Stimulated activated CD8-positive, alpha-beta memory T cell treated with anti-CD3 and anti-CD28 coated beads, Interleukin-4, amount 100 ng/mL, for 24 hours (primary cell): ENCODE data around the gene MGAT3.
"Not testable (repeated sequence)": the region's sequence is repeated elsewhere in the genome, so short reads cannot be mapped to it uniquely, and the experiment has no call there.

Source experiments
- DNase-seq: peaks from one replicate; pipeline ENCODE4 v3.0.0-alpha.2; 2020; ENCODE audit warnings: low read depth

The MGAT3 gene

GRCh38 chr22:39514373-39514973 lies 57.7 kb downstream of the MGAT3 start:
- DNase-seq = no peak

- DNase-seq = no peak
Measured at GRCh38 chr22:39515266-39516050, 58.6 kb downstream of the MGAT3 start.

GRCh38 chr22:39517470-39517869 lies 60.7 kb downstream of the MGAT3 start:
- no peak for DNase-seq

GRCh38 chr22:39518144-39518786 lies 61.5 kb downstream of the MGAT3 start:
- no peak for DNase-seq

GRCh38 chr22:39518996-39519680 lies 62.3 kb downstream of the MGAT3 start:
- DNase-seq = no peak

- DNase-seq = peak; percentile 92
Measured at GRCh38 chr22:39519681-39520225, 62.9 kb downstream of the MGAT3 start.

- peak; percentile 81 for DNase-seq
Measured at GRCh38 chr22:39520226-39521105, 63.7 kb downstream of the MGAT3 start, which contains the start of gene ATF4. Gene ATF4, plus strand, starts transcription at chr22:39520562. Its CDS starts 884 bp downstream, at chr22:39521446.

GRCh38 chr22:39521106-39521885 lies 64.5 kb downstream of the MGAT3 start:
- DNase-seq = not testable (repeated sequence)

- not testable (repeated sequence) for DNase-seq
Measured at GRCh38 chr22:39522091-39522490, 65.3 kb downstream of the MGAT3 start.

GRCh38 chr22:39522567-39523300 lies 65.9 kb downstream of the MGAT3 start:
- no peak for DNase-seq

- no peak for DNase-seq
Measured at GRCh38 chr22:39524089-39524752, 67.4 kb downstream of the MGAT3 start.

- DNase-seq = no peak
Measured at GRCh38 chr22:39524753-39525657, 68.2 kb downstream of the MGAT3 start.

- no peak for DNase-seq
Measured at GRCh38 chr22:39525658-39525975, 68.8 kb downstream of the MGAT3 start.

GRCh38 chr22:39526736-39527171 lies 69.9 kb downstream of the MGAT3 start:
- no peak for DNase-seq

GRCh38 chr22:39527481-39527961 lies 70.7 kb downstream of the MGAT3 start:
- no peak for DNase-seq

- DNase-seq = no peak
Measured at GRCh38 chr22:39528080-39528661, 71.4 kb downstream of the MGAT3 start.

GRCh38 chr22:39528681-39529486 lies 72.1 kb downstream of the MGAT3 start:
- peak; percentile 83 for DNase-seq
